GM12801 (cell line): ENCODE measurements around the gene MYF5.

ENCODE experiments used
- TF ChIP-seq, protein P1 (sequence below): IDR thresholded peaks from one replicate; pipeline ENCODE4 v1.5.1; 2011; ENCODE audit warnings: control low read depth; ENCODE audit not compliant: insufficient read length; ENCODE audit errors: extremely low read depth

The MYF5 gene

GRCh38 chr12:80752464-80752863 lies 35.8 kb downstream of the MYF5 start:
- TF ChIP-seq, protein P1, sequence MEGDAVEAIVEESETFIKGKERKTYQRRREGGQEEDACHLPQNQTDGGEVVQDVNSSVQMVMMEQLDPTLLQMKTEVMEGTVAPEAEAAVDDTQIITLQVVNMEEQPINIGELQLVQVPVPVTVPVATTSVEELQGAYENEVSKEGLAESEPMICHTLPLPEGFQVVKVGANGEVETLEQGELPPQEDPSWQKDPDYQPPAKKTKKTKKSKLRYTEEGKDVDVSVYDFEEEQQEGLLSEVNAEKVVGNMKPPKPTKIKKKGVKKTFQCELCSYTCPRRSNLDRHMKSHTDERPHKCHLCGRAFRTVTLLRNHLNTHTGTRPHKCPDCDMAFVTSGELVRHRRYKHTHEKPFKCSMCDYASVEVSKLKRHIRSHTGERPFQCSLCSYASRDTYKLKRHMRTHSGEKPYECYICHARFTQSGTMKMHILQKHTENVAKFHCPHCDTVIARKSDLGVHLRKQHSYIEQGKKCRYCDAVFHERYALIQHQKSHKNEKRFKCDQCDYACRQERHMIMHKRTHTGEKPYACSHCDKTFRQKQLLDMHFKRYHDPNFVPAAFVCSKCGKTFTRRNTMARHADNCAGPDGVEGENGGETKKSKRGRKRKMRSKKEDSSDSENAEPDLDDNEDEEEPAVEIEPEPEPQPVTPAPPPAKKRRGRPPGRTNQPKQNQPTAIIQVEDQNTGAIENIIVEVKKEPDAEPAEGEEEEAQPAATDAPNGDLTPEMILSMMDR: no peak

GRCh38 chr12:80754274-80754673 lies 37.6 kb downstream of the MYF5 start:
- TF ChIP-seq, protein P1: no peak

- TF ChIP-seq, protein P1: no peak
Measured at GRCh38 chr12:80756875-80757274, 40.2 kb downstream of the MYF5 start.

DNA sequence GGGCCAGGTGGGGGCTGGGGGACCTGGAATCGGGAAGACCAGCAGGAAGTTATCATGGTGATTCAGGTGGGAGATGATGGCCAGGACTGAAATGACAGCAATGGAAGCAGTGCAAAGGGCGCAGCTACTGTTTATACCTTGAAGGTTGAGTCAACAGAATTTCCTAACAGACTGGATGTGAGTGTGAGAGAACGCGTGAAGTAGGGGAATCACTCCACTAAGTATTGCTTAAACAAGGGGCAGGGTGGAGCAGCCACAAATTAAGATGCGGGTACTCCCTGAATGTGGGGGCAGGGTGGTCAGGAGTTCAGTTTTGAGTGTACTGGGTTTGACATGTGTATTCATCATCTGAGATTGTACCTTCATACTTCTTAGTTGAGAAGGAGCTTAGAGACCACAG lies 45.1 kb downstream of the MYF5 start:
- TF ChIP-seq, protein P1: no peak

DNA sequence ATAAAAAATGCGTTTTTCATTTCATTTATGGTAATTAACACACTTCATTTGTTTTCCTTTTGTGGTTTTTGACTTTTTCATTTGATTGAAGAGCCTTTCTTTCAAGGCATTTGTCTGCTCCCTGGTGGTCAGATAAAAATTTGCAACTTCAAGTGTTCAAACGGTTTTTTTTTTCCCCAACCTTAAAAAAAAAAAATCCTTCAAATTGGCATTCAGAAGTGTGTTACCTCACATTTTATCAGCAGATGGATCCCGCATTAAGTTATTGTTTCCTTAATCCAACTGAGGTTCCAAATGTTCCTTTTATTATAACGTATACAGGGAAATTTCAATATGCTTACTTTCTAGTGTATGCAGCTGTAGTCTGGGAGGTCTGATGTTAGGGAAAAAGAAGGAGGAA lies 47.2 kb downstream of the MYF5 start:
- TF ChIP-seq, protein P1: no peak

DNA sequence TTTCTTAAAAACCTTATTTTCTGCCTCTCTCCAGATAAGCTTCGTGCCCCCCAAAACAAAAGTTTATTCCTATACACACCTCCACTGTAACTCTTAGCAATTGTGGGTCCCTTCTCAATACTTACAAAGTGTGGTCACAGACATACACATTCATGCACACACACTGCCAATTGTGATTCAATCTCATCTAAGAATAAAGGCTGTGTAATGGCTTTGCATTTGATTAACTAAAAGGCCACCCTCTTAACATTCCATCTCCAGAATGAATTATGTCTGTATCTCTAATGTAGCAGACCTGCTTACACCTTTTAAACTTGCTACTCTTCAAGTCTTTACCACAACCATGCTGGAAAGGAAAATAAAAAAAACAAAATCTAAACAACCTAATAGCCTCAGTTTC lies 49.5 kb downstream of the MYF5 start:
- TF ChIP-seq, protein P1: no peak

DNA sequence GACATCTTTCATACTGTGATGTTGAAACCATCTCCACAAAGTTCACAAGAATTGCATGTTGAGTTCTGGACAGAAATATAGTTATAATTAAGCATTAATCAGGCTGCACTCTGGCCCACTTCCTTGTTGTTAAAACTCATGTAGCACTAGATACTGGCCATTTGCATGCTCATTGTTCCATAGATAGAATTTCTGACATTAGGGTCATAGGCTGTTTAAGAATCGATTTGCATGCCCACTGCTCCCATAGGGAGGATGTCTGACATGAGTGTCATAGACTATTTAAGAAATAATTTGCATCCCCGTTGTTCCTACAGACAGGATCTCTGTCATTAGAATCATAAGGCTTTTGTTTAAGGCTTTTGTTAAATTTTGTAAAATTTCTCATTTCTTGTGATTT lies 50.2 kb downstream of the MYF5 start:
- TF ChIP-seq, protein P1: no peak
